Mucosa of descending colon (tissue), 3 donors: ENCODE measurements around the gene TKTL1. TPM values are rescaled to one million over a fixed set of nuclear protein-coding genes. Genes with fewer than 3 reads are reported as not detected.

Experiments
- ATAC-seq: fragments of 200-7000 bp; cut with Tn5 transposase; one replicate; pipeline ENCODE4 v1.9.1; 2020; ENCODE audit warnings: mild to moderate bottlenecking, moderate library complexity
- DNase-seq, 3 donors: peaks; one replicate each; pipeline ENCODE4 v3.0.0-alpha.2; 2020
- H3K36me3 ChIP-seq: fragments of 200-600 bp; one replicate; pipeline ENCODE4 v1.8.0; 2021; ENCODE audit warnings: low read depth, mild to moderate bottlenecking
- H3K4me1 ChIP-seq: fragments of 200-600 bp; one replicate; pipeline ENCODE4 v1.8.0; 2021; ENCODE audit warnings: low read depth, mild to moderate bottlenecking
- H3K4me3 ChIP-seq: fragments of 200-600 bp; one replicate; pipeline ENCODE4 v1.8.0; 2021; ENCODE audit warnings: mild to moderate bottlenecking
- H3K9me3 ChIP-seq: fragments of 200-600 bp; one replicate; pipeline ENCODE4 v1.8.0; 2021; ENCODE audit warnings: mild to moderate bottlenecking
- intact Hi-C, 2 donors: fragments of 100-400 bp; cut with DNase I in 1 of 2; cut with micrococcal nuclease in 1 of 2; formaldehyde crosslinking; loops; one replicate each; pipeline versions ENCODE4 v1.11.0 to v1.11.1; 2022; cut with DNase I, micrococcal nuclease
- total RNA-seq, 3 donors: library from RNA; stranded (reverse); fragmentation: NEBNext Ultra II Directional in 2 of 3; extraction: Animal tissue kit (Norgen Biotek cat#: 25700) in 2 of 3; gene quantifications; one replicate each; pipeline versions ENCODE4 v1.2.1 to v1.2.4, GENCODE V29; 2021 to 2023
- TF ChIP-seq, protein P1 (sequence below): fragments of 200-600 bp; IDR thresholded peaks from one replicate; pipeline ENCODE4 v1.8.0; 2022; ENCODE audit warnings: antibody characterized with exemption, mild to moderate bottlenecking
- donor health status: DM: no; HTN: no; CAD: no; lungs with moderate emphysema.
- donor health status: DM: no; HTN: no; CAD: no.
- donor health status: DM: no; HTN: yes; CAD: no.

Gene TKTL1
- total RNA-seq, 3 donors from 2014 or later = not detected

- TF ChIP-seq, protein P1, sequence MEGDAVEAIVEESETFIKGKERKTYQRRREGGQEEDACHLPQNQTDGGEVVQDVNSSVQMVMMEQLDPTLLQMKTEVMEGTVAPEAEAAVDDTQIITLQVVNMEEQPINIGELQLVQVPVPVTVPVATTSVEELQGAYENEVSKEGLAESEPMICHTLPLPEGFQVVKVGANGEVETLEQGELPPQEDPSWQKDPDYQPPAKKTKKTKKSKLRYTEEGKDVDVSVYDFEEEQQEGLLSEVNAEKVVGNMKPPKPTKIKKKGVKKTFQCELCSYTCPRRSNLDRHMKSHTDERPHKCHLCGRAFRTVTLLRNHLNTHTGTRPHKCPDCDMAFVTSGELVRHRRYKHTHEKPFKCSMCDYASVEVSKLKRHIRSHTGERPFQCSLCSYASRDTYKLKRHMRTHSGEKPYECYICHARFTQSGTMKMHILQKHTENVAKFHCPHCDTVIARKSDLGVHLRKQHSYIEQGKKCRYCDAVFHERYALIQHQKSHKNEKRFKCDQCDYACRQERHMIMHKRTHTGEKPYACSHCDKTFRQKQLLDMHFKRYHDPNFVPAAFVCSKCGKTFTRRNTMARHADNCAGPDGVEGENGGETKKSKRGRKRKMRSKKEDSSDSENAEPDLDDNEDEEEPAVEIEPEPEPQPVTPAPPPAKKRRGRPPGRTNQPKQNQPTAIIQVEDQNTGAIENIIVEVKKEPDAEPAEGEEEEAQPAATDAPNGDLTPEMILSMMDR = peak; percentile 28
- ATAC-seq (peak; percentile 33), DNase-seq (peak; percentile 75 to 83 (median 82))
- intact Hi-C loops = no loop called here
- Histone ChIP-seq H3K36me3 (no peaks in the 10 kb centered on the region), H3K4me1 (no peaks in the 10 kb centered on the region), H3K9me3 (no peaks in the 10 kb centered on the region), H3K4me3 (no peak overlapping the region)
These were observed 78.0 kb downstream of the TKTL1 start for GRCh38 chrX:154373340-154374306.

- H3K4me1 ChIP-seq = no peaks in the 10 kb centered on the region
- intact Hi-C loops = no loop called here
These were observed 78.9 kb downstream of the TKTL1 start, which contains the start of gene FLNA for GRCh38 chrX:154374313-154375155. Gene FLNA (minus strand): TSS chrX:154374634. CDS start chrX:154371245, 3,389 bp downstream.

GRCh38 chrX:154375156-154375504 lies 79.5 kb downstream of the TKTL1 start:
- no peak for ATAC-seq
- Histone ChIP-seq H3K9me3 (no peaks in the 10 kb centered on the region), H3K4me3 (no peak overlapping the region), H3K4me1 (no peaks in the 10 kb centered on the region), H3K36me3 (no peaks in the 10 kb centered on the region)
- TF ChIP-seq, protein P1 = no peak
- no peak for DNase-seq
- intact Hi-C loops = no loop called here

More at GRCh38 chrX:154374313-154375155, 78.9 kb downstream of the TKTL1 start, which contains the start of gene FLNA:
- DNase-seq (peak in 2 of 3 donors; percentile 64 to 65), ATAC-seq (no peak)
- Histone ChIP-seq H3K9me3 (no peaks in the 10 kb centered on the region), H3K4me3 (no peak within 1 kb of the TSS), H3K36me3 (no peaks in the 10 kb centered on the region)
- TF ChIP-seq, protein P1 = no peak

DNA sequence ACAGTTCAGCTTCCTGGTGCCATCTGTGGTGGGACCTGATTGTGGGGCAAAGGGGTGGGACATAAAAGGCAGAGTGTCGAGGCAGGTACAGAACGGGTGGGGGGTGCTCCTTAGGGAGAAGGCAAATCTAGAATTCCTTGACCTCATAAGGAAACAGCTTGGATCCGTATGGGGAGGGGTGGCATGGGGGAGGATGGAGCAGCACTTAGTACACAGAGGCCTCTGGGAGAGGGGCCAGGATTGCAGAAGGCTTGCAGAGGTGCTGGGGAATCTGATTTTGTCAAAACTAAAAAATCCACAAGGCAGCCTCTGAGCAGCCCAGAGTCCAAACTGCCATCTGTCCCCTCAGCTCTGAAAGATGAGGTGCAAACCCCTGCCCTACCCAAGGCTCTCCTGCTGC lies 81.2 kb downstream of the TKTL1 start:
- no peak for ATAC-seq
- no peaks in the 10 kb centered on the region for H3K9me3 ChIP-seq
- intact Hi-C loops = no loop called here
- H3K36me3 ChIP-seq = no peaks in the 10 kb centered on the region
- TF ChIP-seq, protein P1 = no peak
- H3K4me3 ChIP-seq = no peak overlapping the region
- DNase-seq = no peak
- H3K4me1 ChIP-seq = no peaks in the 10 kb centered on the region

DNA sequence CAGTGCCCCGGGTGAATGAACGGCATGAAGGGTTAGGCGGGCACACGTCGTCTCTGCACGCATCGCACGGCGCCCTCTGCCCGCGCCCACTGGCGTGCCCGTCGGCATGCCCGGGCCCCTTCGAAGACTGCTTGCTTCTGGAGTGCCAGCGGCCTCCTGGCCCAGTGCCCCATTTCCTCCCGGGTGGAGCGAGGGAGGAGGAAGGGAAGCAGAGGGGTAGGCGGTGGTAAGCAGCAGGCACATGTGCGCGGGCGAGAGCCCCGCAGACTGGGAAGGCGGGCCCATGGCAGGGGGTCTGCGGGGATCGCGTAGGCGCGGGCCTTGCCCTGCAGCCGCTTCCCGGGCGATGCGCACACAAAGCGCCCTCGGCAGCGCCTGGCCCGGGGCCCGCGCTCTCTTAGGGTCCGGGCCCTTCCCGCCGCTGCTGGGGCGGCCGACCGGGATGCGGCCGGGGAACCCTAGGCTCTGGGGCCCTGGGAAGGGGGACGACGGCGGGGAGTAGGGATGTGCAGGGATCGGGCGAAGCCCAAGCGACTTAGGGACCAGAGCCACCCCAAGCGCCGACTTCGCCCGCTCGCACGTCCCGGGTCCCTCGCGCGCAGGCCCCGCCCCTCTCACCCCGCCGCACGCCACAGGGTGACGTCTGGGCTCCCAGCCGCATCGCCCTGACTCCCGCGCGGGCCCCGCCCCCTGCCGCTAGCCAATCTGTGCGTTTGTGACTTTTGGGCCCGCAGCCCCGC lies 82.6 kb downstream of the TKTL1 start:
- peak; percentile 54 to 80 (median 72) for DNase-seq
- Histone ChIP-seq H3K4me3 (no peak overlapping the region), H3K36me3 (no peaks in the 10 kb centered on the region), H3K4me1 (no peaks in the 10 kb centered on the region), H3K9me3 (no peaks in the 10 kb centered on the region)
- ATAC-seq = peak; percentile 2
- TF ChIP-seq, protein P1 = no peak
- intact Hi-C loops = no loop called here
